Measurements from ENCODE around the gene ING5.

GRCh38 chr2:241728000-241728399 lies 26.2 kb downstream of the ING5 start:
- TF ChIP-seq POLR2A (IDR thresholded peaks at IDR 0.05) = no peak
- TF ChIP-seq EP300 (IDR thresholded peaks at IDR 0.05) = no peak
- no peak for TF ChIP-seq CTCF (IDR thresholded peaks at IDR 0.05)
